ENCODE measurements around the gene ANAPC15. TPM values are rescaled to one million over a fixed set of nuclear protein-coding genes. Genes with fewer than 3 reads are reported as not detected.
"Not testable (repeated sequence)": the region's sequence is repeated elsewhere in the genome, so short reads cannot be mapped to it uniquely, and the experiment has no call there.

ANAPC15 gene
- total RNA-seq, 1 donor, result 21.7 TPM

DNA sequence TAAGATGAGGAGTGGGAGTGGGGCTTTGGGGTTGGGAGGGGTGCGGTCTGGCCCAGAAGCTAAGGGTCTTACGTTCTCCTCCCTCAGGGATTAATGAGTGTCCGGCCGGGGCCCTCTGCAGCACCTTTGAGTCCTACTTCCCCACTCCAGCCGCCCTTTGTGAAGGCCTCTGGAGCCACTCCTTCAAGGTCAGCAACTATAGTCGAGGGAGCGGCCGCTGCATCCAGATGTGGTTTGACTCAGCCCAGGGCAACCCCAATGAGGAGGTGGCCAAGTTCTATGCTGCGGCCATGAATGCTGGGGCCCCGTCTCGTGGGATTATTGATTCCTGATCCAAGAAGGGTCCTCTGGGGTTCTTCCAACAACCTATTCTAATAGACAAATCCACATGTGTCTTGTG, 27.0 kb upstream of the ANAPC15 start:
- Histone ChIP-seq H2AFZ (ENCODE audit: low read length) (no peak overlapping the region), H3K4me2 (ENCODE audit: insufficient read depth, low read length) (no peak overlapping the region), H3K27ac (ENCODE audit: low read depth, low read length) (peak overlapping the region; percentile 94), H3K4me3 (ENCODE audit: insufficient read depth, low read length) (no peak overlapping the region), H3K4me1 (ENCODE audit: insufficient read depth, low read length) (peaks cover 40% of the 10 kb centered on the region), H4K20me1 (ENCODE audit: insufficient read depth, low read length) (no peaks in the 10 kb centered on the region), H3K36me3 (ENCODE audit: insufficient read depth, low read length) (no peaks in the 10 kb centered on the region), H3K9me3 (ENCODE audit: low read depth, low read length) (no peaks in the 10 kb centered on the region), H3K27me3 (ENCODE audit: insufficient read depth, low read length) (no peaks in the 10 kb centered on the region), H3K79me2 (ENCODE audit: insufficient read depth, low read length) (no peaks in the 10 kb centered on the region)
- TF ChIP-seq, protein P1, sequence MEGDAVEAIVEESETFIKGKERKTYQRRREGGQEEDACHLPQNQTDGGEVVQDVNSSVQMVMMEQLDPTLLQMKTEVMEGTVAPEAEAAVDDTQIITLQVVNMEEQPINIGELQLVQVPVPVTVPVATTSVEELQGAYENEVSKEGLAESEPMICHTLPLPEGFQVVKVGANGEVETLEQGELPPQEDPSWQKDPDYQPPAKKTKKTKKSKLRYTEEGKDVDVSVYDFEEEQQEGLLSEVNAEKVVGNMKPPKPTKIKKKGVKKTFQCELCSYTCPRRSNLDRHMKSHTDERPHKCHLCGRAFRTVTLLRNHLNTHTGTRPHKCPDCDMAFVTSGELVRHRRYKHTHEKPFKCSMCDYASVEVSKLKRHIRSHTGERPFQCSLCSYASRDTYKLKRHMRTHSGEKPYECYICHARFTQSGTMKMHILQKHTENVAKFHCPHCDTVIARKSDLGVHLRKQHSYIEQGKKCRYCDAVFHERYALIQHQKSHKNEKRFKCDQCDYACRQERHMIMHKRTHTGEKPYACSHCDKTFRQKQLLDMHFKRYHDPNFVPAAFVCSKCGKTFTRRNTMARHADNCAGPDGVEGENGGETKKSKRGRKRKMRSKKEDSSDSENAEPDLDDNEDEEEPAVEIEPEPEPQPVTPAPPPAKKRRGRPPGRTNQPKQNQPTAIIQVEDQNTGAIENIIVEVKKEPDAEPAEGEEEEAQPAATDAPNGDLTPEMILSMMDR (IDR thresholded peaks at IDR 0.05; ENCODE audit: extremely low read depth, low read depth, low read length), result no peak
- no peak for DNase-seq (ENCODE audit: insufficient read length, low spot score, missing footprints)

DNA sequence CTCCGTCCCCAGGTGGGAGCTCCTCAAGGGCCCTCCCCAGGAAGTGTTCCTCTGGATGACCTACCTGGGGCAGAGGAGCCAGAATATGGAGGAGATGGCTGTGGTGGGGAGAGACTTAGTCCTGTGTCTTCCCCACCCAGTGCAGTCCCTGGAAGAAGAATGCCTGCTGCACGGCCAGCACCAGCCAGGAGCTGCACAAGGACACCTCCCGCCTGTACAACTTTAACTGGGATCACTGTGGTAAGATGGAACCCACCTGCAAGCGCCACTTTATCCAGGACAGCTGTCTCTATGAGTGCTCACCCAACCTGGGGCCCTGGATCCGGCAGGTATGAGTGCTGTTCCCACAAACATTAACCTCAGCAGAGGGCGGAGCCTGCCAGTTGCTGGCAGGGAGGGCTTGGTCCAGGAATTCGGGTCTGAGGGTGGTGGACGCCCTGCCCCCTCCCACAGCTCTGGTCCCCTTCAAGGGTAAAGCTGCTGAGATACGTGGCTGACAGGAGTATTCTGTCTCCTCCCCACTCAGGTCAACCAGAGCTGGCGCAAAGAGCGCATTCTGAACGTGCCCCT, 26.4 kb upstream of the ANAPC15 start:
- Histone ChIP-seq H3K4me2 (ENCODE audit: insufficient read depth, low read length) (no peak overlapping the region), H3K27me3 (ENCODE audit: insufficient read depth, low read length) (no peaks in the 10 kb centered on the region), H3K79me2 (ENCODE audit: insufficient read depth, low read length) (no peaks in the 10 kb centered on the region), H3K4me3 (ENCODE audit: insufficient read depth, low read length) (no peak overlapping the region), H3K27ac (ENCODE audit: low read depth, low read length) (no peak overlapping the region), H4K20me1 (ENCODE audit: insufficient read depth, low read length) (no peaks in the 10 kb centered on the region), H3K36me3 (ENCODE audit: insufficient read depth, low read length) (no peaks in the 10 kb centered on the region), H3K9me3 (ENCODE audit: low read depth, low read length) (no peaks in the 10 kb centered on the region), H2AFZ (ENCODE audit: low read length) (no peak overlapping the region), H3K4me1 (ENCODE audit: insufficient read depth, low read length) (peaks cover 34% of the 10 kb centered on the region)
- TF ChIP-seq, protein P1 (IDR thresholded peaks at IDR 0.05; ENCODE audit: extremely low read depth, low read depth, low read length), result no peak
- DNase-seq (ENCODE audit: insufficient read length, low spot score, missing footprints), result no peak

DNA sequence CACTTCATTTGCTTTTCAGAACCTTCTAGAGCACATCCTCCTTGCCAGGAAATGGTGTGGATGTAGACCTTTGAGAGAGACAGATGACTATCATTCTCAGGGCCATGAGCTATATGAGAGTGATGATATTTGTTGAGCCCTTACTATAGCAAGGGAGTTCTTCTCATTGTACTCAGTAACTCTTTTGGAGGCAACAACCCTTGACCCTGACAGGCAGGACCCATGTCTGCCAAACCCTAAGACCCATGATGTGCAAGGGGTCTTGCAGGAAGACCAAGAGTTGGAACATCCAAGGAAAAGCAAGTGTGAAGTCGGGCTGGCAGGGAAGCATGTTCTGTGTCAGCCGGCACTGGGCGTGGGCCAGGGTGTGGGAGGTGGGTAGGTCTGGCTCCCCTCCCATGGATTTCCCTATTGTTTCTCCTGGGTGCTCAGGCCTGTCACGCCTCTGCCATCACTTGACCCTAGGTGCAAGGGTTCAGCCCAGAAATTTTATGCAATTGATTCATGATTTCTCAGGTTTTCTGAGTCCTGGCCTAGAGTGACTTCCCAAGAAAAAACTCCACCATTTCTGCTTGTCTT, 24.3 kb upstream of the ANAPC15 start:
- H3K36me3 ChIP-seq (ENCODE audit: insufficient read depth, low read length), result no peaks in the 10 kb centered on the region
- H3K9me3 ChIP-seq (ENCODE audit: low read depth, low read length), result no peaks in the 10 kb centered on the region
- H2AFZ ChIP-seq (ENCODE audit: low read length), result peak overlapping the region; percentile 40
- no peaks in the 10 kb centered on the region for H4K20me1 ChIP-seq (ENCODE audit: insufficient read depth, low read length)
- DNase-seq (ENCODE audit: insufficient read length, low spot score, missing footprints), result no peak
- TF ChIP-seq, protein P1 (IDR thresholded peaks at IDR 0.05; ENCODE audit: extremely low read depth, low read depth, low read length), result no peak
- peak overlapping the region; percentile 9 for H3K27ac ChIP-seq (ENCODE audit: low read depth, low read length)
- H3K4me3 ChIP-seq (ENCODE audit: insufficient read depth, low read length), result no peak overlapping the region
- H3K27me3 ChIP-seq (ENCODE audit: insufficient read depth, low read length), result no peaks in the 10 kb centered on the region
- H3K79me2 ChIP-seq (ENCODE audit: insufficient read depth, low read length), result no peaks in the 10 kb centered on the region
- no peak overlapping the region for H3K4me2 ChIP-seq (ENCODE audit: insufficient read depth, low read length)
- H3K4me1 ChIP-seq (ENCODE audit: insufficient read depth, low read length), result peaks cover 21% of the 10 kb centered on the region

DNA sequence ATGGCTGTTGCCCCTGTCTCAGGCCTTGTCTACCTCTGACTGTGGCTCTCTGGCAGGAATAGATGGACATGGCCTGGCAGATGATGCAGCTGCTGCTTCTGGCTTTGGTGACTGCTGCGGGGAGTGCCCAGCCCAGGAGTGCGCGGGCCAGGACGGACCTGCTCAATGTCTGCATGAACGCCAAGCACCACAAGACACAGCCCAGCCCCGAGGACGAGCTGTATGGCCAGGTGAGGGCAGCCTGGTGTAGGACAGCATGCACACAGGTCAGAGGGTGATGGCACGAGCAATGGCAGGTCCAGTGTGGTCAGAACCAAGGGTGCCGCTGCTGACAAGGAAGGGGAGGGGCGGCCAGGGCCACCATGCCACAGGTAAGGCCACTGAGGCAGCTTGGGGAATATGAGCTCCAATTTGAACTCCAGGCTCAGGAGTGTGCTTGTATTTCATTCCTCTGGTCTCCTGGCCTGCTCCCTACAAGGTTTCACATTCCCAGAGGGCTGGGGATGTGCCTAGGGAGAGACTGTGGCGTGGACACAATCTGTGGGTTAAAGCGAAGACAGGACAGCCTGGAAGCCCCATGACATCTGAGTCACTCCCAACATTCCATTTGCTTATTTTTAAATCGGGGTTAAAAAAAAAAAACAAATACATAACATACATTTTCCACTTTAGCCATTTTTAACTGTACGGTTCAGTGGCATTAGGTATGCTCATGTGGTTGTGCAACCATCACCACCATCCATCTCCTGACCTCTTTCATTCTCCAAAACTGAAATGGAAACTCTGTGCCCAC, 23.6 kb upstream of the ANAPC15 start:
- no peaks in the 10 kb centered on the region for H3K36me3 ChIP-seq (ENCODE audit: insufficient read depth, low read length)
- no peaks in the 10 kb centered on the region for H3K79me2 ChIP-seq (ENCODE audit: insufficient read depth, low read length)
- no peaks in the 10 kb centered on the region for H3K9me3 ChIP-seq (ENCODE audit: low read depth, low read length)
- H3K27me3 ChIP-seq (ENCODE audit: insufficient read depth, low read length), result no peaks in the 10 kb centered on the region
- peak overlapping the region; percentile 9 for H3K27ac ChIP-seq (ENCODE audit: low read depth, low read length)
- no peaks in the 10 kb centered on the region for H4K20me1 ChIP-seq (ENCODE audit: insufficient read depth, low read length)
- peak overlapping the region; percentile 40 for H2AFZ ChIP-seq (ENCODE audit: low read length)
- TF ChIP-seq, protein P1 (IDR thresholded peaks at IDR 0.05; ENCODE audit: extremely low read depth, low read depth, low read length), result no peak
- H3K4me3 ChIP-seq (ENCODE audit: insufficient read depth, low read length), result no peak overlapping the region
- H3K4me2 ChIP-seq (ENCODE audit: insufficient read depth, low read length), result no peak overlapping the region
- peak; percentile 47 for DNase-seq (ENCODE audit: insufficient read length, low spot score, missing footprints)
- peaks cover 15% of the 10 kb centered on the region for H3K4me1 ChIP-seq (ENCODE audit: insufficient read depth, low read length)

DNA sequence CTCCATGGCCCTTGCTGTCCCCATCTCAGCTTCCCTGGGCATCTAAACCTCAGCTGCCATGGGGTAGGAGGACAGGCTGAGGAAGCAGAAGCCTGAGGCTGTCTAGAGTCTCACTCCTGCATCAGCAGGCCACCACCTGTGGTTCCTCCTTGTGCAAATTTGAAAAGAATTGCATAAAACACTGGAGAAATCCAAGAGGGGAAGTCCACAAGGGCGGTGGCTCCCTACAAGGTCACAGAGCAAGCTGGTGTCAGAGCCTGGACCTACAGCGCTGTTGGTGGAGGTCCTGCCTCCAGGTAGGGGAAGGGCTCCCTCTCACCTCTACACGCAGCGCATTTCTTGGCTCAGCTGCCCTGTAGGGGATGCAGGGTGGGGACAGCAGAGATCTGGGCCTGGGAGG, 23.0 kb upstream of the ANAPC15 start, which contains the start of gene FOLR3:
Gene FOLR3 (plus strand): TSS at position 253 of the 400 bp plus-strand sequence. CDS start 228 bp downstream, outside the sequence.
- not testable (repeated sequence) for H4K20me1 ChIP-seq (ENCODE audit: insufficient read depth, low read length); H3K27me3 ChIP-seq (ENCODE audit: insufficient read depth, low read length); H3K79me2 ChIP-seq (ENCODE audit: insufficient read depth, low read length); DNase-seq (ENCODE audit: insufficient read length, low spot score, missing footprints); H3K4me1 ChIP-seq (ENCODE audit: insufficient read depth, low read length); H3K36me3 ChIP-seq (ENCODE audit: insufficient read depth, low read length); H3K4me2 ChIP-seq (ENCODE audit: insufficient read depth, low read length); H3K4me3 ChIP-seq (ENCODE audit: insufficient read depth, low read length); H3K9me3 ChIP-seq (ENCODE audit: low read depth, low read length)
- peak within 1 kb of the TSS; percentile 40 for H2AFZ ChIP-seq (ENCODE audit: low read length)
- peak within 1 kb of the TSS; percentile 9 for H3K27ac ChIP-seq (ENCODE audit: low read depth, low read length)
